ENCODE data around the gene RASSF6.
"Not testable (repeated sequence)": the region's sequence is repeated elsewhere in the genome, so short reads cannot be mapped to it uniquely, and the experiment has no call there.

Gene RASSF6

GRCh38 chr4:73620115-73620792 is at the start of gene RASSF6:
Gene RASSF6 (minus strand): TSS chr4:73620436. CDS start chr4:73611795, 8,641 bp downstream.
- peak; percentile 4 for DNase-seq

- no peak for DNase-seq
These were observed 49.4 kb upstream of the RASSF6 start for GRCh38 chr4:73669410-73670183.

GRCh38 chr4:73668782-73669201 is 48.6 kb upstream of the RASSF6 start:
- DNase-seq = no peak

- DNase-seq = not testable (repeated sequence)
These were observed 45.7 kb upstream of the RASSF6 start for GRCh38 chr4:73665924-73666323.

- no peak for DNase-seq
These were observed 44.2 kb upstream of the RASSF6 start for GRCh38 chr4:73664470-73664869.

GRCh38 chr4:73663576-73663975 is 43.3 kb upstream of the RASSF6 start:
- DNase-seq = no peak

GRCh38 chr4:73662709-73663546 is 42.7 kb upstream of the RASSF6 start:
- DNase-seq = no peak

- DNase-seq = no peak
These were observed 41.4 kb upstream of the RASSF6 start for GRCh38 chr4:73661646-73662119.

GRCh38 chr4:73660808-73661207 is 40.6 kb upstream of the RASSF6 start:
- DNase-seq = no peak

- no peak for DNase-seq
These were observed 33.5 kb upstream of the RASSF6 start for GRCh38 chr4:73653695-73654106.

- no peak for DNase-seq
These were observed 30.0 kb upstream of the RASSF6 start for GRCh38 chr4:73650250-73650649.

GRCh38 chr4:73648478-73648877 is 28.2 kb upstream of the RASSF6 start:
- DNase-seq = no peak

GRCh38 chr4:73646117-73646516 is 25.9 kb upstream of the RASSF6 start:
- DNase-seq = no peak

GRCh38 chr4:73631565-73632226 is 11.5 kb upstream of the RASSF6 start:
- no peak for DNase-seq

GRCh38 chr4:73628834-73629233 is 8.6 kb upstream of the RASSF6 start:
- DNase-seq = not testable (repeated sequence)

GRCh38 chr4:73621357-73621756 is 1.1 kb upstream of the RASSF6 start:
- no peak for DNase-seq

- no peak for DNase-seq
These were observed 890 bp downstream of the RASSF6 start for GRCh38 chr4:73619346-73619745.

GRCh38 chr4:73617256-73617655 is 3.0 kb downstream of the RASSF6 start:
- no peak for DNase-seq

GRCh38 chr4:73615613-73616012 is 4.6 kb downstream of the RASSF6 start:
- DNase-seq = no peak

GRCh38 chr4:73614311-73614867 is 5.8 kb downstream of the RASSF6 start:
- DNase-seq = no peak

GRCh38 chr4:73613130-73613529 is 7.1 kb downstream of the RASSF6 start:
- DNase-seq = no peak

- no peak for DNase-seq
These were observed 8.2 kb downstream of the RASSF6 start for GRCh38 chr4:73612032-73612431.
